Activated T-cell treated with anti-CD3 and anti-CD28 coated beads for 4 hours (primary cell): ENCODE data around the gene NDN.
"Not testable (repeated sequence)": the region's sequence is repeated elsewhere in the genome, so short reads cannot be mapped to it uniquely, and the experiment has no call there.

Experiments
- DNase-seq: peaks from one replicate; pipeline ENCODE4 v3.0.0-alpha.2; 2020

Gene NDN, protein sequence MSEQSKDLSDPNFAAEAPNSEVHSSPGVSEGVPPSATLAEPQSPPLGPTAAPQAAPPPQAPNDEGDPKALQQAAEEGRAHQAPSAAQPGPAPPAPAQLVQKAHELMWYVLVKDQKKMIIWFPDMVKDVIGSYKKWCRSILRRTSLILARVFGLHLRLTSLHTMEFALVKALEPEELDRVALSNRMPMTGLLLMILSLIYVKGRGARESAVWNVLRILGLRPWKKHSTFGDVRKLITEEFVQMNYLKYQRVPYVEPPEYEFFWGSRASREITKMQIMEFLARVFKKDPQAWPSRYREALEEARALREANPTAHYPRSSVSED

DNA sequence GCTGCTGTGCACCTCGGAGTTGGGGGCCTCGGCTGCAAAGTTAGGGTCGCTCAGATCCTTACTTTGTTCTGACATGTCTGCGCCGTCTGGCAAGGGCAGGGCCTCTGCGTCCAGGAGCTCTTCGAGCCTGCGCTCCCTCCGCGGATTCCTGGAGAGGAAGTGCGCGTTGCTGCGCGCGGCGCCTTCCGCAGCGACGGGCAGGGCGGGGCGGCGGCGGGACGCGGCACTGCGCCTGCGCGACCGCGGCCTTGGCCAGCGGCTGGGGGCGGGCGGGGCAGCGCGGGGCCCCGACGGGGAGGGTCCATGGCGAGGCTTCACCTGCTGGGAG lies at the start of gene NDN:
NDN (minus strand) TSS at position 163 of the 328 bp plus-strand sequence; CDS start at position 75, 88 bp downstream.
- DNase-seq, result no peak

DNA sequence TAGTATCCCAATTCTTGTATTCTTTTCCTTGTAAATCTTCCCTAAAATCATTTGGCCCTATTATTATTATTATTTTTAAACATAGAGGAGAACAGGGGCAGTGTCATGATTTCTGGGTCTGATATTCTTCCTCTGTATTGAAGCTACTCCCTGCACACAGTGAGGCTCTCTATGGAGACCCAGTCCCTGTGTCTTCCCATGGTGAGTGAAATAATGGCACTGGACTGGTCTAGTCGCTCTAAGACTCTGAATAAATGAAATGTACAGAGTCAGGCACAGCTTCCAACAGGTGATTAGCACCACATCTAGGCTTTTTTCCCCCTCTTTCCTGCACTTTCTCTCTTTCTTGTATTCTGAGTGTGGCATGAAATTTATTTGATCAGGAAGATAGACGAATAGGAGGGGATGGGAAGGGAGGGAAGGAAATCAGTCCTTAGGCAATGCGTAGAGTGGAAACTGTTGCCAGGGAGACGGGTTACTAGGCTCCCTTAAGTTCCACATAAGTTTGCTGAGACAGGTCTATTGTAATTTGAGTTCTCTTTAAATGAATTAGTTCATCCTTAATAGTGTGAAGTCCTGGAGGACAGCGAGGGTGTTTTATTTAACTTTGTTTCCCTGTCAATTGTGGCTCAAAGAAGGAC lies 49.0 kb upstream of the NDN start:
- no peak for DNase-seq

DNA sequence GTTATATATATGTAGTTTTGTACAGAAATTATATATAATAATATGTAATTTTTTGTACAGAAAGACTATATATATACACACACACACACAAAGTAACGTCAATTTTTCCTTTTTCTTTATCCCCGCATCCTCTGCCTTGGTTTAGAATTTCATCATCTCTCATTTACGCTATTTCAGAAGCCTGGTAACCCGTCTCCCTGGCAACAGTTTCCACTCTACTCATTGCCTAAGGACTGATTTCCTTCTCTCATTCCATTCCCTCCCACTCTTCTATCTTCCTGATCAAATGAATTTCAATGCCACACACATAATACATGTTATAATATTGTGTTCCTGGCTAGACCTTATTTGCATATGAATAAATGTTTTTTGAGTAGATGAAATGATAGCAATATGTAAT lies 47.8 kb upstream of the NDN start:
- no peak for DNase-seq

DNA sequence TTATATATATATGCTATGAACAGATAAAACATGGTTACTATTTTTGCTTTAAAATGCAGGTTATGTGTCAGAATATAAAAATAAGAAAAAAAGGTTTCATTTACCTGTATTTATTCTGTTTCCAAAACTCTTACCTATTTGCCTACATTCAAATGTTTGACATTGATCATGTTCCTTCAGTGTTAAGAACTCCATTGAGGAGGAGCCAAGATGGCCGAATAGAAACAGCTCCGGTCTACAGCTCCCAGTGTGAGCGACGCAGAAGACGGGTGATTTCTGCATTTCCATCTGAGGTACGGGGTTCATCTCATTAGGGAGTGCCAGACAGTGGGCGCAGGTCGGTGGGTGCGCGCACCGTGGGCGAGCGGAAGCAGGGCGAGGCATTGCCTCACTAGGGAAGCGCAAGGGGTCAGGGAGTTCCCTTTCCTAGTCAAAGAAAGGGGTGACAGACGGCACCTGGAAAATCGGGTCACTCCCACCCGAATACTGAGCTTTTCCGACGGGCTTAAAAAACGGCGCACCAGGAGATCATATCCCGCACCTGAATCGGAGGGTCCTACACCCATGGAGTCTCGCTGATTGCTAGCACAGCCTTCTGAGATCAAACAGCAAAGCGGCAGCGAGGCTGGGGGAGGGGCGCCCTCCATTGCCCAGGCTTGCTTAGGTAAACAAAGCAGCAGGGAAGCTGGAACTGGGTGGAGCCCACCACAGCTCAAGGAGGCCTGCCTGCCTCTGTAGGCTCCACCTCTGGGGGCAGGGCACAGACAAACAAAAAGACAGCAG lies 27.0 kb upstream of the NDN start:
- DNase-seq, result not testable (repeated sequence)

DNA sequence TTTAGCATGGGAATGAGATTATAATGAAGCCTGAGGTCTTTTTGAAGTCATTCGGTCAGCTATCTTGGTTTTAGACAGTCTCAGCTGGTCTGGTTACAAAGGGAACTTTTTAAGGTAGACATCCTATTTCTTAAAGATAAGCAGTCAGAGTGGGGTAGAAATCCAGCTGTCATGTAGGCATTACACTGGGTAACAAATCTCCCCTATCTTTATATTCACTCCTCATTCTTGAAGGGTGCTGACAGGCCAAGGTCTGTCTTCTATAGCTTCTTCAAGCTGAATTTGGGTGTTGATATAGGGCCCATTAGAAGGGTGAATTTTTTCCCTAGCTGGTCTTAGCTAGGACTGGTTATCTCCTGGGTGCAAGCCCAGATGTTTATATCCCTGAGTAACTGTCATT lies 21.2 kb upstream of the NDN start:
- DNase-seq, result no peak

DNA sequence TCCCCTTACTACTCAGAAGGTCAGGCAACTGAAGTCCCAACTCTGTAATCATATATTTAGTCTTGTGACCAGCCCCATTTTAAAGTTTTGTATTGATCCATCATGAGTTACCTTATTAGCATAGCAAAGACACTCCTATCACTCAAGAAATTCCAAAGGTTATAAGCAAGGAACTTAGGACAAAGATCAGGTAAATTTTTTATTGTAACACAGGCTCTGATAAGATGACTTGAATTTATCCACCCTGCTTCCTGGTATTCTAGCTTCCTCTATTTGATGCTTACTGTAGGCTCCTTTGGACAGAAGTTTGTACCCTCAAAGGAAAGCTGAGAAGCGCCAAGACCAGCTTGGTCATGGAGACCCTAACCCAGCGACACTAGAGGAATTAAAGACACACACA lies 8.2 kb upstream of the NDN start:
- DNase-seq, result no peak

DNA sequence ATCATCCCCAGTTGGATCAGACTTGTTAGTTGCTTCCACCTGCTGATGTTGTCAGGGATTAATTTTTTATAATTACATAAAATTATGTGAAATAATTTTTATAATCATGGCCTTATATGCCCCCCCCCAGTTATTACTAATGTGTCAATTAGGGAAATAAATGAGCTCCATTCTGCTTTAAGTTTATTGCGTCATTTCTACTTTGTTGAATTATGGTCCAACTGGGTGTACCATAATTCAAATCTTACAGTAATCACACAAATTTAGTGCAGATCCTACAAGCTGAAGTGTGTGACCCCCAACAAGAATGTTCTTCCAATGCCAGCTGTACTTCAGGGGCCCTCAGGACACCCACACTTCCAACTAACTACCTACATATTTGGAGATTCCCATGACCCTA lies 7.5 kb upstream of the NDN start:
- no peak for DNase-seq

DNA sequence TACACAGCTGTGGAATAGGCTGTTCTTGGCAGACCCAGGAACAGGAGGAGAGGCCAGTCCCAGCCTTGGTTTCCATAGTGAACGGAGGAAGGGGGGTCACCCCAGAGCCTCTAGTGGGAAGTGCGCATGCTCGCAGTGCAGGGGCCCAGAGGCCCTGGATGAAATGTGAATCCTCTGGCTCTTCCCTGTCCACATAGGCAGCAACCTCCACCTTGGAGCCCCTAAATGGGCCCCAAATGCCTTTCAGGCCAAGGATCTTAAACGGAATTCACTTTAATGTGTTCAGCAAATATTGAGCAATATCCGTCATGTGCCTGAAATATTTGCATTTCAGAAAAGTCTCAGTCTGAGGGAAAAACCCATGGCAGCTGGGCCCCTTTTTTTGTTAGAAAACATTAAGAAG lies 3.3 kb upstream of the NDN start:
- no peak for DNase-seq

DNA sequence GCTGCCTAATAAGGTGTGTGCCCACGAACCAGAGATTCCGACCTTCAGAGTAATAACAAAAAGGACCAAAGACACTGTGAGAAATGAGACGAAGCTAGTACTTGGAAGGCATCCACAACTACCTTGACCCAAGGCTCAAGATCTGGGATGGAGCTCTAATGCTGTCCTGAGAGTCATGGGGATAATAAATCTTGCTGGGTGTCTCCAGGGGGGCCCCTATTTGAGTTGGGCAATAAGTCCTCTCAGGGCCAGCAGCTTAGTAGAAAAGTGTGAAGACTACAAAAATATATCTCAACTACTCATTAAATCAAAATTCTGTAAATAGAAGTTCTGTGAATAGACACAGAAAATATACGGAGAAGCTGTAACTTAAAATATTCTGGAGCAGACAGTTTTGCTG lies 2.9 kb upstream of the NDN start:
- no peak for DNase-seq

DNA sequence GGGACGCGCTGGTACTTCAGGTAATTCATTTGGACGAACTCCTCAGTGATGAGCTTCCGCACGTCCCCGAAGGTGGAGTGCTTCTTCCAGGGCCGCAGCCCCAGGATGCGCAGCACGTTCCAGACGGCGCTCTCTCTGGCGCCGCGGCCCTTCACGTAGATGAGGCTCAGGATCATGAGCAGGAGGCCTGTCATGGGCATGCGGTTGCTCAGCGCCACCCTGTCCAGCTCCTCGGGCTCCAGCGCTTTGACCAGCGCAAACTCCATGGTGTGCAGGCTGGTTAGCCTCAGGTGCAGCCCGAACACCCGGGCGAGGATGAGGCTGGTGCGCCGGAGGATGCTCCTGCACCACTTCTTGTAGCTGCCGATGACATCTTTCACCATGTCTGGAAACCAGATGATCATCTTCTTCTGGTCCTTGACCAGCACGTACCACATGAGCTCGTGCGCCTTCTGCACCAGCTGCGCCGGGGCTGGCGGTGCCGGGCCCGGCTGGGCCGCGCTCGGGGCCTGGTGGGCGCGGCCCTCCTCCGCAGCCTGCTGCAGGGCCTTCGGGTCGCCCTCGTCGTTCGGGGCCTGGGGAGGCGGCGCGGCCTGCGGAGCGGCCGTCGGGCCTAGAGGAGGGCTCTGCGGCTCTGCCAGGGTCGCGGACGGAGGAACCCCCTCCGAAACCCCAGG lies 501 bp downstream of the NDN start:
- DNase-seq, result no peak

DNA sequence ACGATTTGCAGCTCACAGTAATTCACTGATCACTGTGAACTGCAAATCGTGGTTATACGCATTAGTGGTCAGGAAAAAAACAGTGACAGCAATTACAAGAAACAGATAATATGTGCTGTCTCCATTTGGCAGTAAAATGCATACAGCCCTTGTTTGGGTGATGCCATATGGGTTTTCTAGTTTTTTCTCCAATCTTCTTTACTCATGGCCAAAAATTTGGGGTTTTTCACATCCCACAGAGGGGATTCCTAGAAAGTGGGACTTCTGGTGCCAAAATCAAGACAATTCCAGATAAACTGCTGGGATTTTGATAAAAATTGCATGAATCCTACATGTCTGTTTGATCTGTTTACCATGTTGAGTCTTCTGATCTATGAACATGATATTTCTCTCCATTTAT lies 15.6 kb downstream of the NDN start:
- no peak for DNase-seq

DNA sequence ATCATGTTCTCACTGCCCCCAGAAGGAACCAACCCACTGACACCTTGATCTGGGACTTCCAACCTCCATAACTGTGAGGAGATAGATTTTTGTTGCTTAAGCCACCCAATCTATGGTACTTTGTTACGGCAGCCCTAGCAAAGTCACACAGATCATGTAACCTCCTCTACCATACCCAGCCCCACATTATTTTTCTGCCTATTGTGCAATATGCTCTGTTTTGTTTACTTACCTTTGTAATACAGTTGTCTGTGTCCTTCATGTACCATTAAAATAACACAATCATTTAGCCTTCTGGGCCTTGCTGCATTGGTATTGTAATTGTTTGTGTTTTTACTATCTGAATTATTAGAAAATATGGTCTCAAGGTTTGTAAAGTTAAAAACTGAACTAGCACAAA lies 16.1 kb downstream of the NDN start:
- no peak for DNase-seq

DNA sequence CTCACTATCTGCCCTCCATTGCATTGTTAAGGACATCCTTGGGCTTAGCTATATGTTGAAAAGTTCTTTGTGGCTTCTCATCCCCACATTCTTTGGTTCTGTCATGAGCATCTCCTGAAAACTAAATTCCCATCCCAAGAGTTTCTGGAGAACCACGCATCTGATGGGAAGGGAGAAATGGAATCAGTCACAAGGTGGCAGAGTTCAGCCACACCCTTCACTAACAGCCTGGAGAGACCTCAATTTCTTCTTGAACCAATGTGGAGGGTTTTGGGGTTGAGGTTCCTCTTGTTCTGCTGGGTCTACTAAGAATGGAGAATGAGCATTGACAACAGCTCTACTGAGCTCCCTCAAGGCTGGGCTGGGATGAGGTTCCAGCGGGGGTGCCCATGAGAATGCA lies 23.9 kb downstream of the NDN start:
- DNase-seq, result no peak

DNA sequence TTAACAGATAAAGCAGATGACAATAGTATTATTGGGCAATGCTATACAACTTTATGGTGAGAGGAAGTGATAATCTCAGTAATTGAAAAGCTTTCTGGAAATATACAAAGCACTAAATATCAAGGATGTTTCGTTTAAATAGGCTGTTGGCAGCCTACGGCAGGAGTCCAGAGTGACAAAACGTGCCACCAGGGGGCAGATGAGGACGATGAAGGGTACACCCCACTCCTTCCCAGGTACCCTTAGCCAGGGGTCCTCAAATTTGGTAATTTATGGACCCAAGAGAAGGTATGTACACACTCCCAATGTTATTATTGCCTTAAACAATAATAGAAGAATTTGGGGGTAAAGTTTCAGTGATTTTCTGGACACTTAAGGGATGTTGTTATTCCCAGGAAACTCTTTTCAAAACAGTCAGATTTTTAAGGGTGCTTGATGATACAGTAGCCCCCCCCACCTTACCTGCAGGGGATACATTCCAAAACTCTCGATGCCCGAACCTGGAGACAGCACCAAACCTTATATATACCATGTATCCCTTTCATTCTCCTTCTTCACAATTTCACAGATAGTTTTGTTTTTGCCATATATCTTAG lies 38.1 kb downstream of the NDN start:
- DNase-seq, result no peak

DNA sequence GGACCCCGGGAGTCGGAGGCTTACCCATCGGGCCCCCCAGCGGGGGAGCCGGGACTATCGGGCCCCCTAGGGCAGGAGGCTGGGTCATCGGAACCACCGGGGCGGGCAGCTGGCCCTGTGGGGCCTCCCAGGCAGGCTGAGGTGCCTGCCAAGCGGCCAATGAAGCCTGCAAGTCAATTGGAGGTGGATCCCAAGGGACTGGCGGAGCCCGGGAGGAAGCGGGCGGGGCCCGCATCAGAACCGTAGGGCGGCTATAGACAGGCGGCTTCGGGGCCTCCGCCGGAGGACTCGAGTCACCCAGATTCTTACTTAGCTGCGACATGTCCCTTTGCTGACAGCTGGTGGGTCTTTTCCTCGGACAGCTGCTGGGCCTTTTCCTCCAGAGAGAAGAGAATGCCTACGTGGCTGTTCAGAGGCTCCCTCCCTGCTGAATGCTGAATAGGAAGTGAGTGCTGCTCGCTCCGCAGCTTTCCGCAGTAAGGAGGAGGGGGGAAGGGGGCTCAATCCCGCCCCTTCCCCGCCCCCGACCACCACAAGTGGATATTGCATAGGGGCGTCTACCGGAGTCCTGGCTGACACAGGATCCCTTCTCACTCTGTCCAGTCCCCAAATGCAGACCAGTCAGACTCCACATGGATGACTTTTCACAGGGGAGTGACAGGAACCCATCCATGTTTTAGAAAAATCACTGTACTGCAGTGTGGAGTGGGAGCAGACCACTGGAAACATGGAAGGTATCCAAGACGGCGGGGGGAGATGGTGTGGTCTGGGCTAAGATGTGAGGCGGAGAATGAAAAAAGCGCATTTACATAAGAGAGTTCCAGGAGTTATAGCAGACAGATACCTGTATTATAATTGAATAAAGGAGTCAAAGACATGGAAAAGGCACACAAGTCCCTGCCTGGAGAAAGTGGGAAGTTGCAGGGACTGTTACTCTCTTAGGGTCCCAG lies 39.4 kb downstream of the NDN start, which contains the start of gene MAGEL2:
MAGEL2 (minus strand) TSS at position 447 of the 950 bp plus-strand sequence; CDS start at position 322, 125 bp downstream.
- DNase-seq, result no peak

DNA sequence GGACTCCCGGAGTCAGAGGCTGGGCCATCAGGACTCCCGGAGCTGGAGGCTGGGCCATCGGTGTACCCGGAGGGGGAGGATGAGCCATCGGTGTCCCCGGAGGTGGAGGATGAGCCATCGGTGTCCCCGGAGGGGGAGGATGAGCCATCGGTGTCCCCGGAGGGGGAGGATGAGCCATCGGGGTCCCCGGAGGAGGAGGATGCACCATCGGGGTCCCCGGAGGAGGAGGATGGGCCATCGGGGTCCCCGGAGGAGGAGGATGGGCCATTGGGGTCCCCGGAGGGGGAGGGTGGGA lies 40.2 kb downstream of the NDN start:
- no peak for DNase-seq

DNA sequence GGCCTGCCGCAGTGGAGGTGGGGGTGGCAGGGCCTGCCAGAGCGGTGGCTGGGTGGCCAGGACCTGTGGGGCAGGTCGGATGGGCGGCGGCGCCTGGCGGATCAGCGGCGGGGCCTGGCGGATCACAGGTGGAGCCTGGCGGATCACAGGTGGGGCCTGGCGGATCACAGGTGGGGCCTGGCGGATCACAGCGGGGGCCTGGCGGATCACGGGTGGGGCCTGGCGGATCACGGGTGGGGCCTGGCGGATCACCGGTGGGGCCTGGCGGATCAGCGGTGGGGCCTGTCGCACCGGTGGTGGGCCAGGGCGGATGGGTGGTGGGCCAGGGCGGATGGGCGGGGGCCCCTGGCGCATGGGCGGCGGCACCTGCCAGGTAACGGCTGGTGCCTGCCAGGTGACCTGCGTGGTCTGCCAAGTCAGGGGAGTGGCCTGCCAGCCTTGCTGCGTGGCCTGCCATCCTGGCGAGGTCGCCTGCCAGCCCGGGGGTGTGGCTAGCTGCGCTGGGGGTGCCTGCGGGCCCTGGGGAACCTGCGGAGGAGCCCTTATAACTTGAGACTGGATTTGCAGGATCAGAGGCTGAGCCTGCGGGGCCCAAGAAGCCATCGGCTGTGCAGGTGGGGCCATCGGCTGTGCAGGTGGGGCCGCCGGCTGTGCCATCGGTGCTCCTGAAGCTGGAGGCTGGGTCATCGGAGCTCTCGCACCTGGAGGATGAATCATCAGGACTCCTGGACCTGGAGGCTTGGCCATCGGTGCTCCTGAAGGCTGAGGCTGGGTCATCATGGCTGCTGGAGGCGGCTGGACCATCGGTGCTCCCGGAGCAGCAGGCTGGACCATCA lies 40.7 kb downstream of the NDN start:
- no peak for DNase-seq

DNA sequence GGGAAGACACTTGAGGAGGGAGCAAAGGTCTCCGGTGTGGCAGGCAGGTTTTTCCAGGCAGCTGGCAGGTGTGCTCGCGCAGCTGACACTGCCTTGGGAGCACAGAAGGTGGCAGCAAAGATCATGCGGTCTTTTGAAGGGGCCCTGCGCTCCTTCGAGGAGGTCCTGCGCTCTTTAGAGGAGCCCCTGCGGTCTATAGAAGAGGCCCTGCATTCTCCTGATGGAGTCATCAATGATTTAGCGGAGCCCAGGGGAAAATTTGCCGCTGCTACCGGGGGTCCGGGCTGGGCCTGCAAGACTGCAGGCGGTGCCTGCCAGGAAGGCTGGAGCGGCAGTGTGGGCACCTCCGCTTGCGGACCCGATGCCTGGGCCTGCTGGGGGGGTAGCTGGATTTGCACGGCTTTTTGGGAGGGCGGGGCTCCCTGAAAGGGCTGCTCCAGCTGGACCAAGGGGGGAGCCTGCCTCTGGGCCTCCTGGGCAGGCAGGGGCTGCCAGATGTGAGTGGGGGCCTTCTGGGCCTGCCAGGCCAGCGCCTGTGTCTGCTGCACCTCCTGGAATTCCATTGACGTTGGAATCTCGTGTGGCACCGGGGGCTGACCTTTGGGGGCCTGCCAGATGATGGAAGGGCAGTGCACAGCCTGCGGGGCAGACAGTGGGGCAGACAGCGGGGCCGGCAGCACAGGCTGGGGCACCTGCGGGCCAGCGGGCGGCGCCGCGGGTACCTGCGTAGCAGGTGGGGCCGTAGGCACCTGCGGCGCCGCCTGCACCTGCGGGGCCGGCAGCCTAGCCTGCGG lies 41.5 kb downstream of the NDN start:
- DNase-seq, result no peak

DNA sequence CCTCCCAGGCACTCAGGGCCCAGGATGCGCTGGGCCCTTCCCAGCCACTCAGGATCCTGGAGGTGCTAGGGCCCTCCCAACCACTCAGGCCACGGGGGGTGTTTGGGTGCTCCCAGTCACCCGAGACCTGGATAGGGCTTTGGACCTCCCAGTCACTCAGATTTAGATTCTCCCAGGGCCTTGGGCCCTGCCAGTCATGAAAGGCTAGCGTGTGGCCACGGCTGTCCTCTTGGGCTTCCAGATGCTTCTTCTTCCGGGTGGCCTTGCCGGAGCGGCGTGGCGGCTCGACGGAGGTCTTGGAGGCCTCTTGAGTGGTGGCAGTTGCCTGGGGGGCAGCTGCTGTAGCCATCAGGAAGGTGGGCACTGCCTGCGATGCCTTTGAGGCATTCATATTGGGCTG lies 42.3 kb downstream of the NDN start:
- DNase-seq, result no peak

DNA sequence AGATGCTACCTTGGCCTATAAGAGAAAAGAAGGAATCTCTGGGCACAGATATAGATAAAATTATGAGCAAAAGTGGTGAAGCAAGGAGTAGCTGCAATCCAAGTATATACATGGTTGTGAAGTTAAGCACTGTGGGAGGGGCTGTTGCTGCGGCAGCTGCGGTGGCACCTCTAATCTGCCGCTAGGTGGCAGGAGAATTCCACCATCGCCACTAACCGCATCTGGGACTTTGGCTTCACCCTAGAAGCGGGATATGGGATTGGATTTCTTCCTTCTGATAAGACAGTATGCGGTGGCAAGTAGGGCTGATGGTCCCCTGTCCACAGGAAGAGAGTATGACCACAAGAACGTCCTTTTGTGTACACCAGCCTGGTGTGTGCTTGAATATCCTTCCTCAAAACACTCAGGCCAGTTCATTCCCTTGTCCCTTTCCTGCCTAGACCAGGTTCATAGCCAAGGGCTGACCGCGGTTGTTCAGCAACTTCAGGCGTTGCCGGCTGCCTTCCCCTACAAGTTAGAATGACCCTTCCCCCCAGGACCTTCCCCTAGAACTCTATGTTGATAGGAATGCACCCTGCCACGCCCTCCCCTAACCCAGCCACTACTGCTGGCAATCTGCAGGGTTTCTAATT lies 44.6 kb downstream of the NDN start:
- peak; percentile 7 for DNase-seq
